GM12878 (cell line): ENCODE results near the gene CPD. TPM values are rescaled to one million over a fixed set of nuclear protein-coding genes. Genes with fewer than 3 reads are reported as not detected.

ENCODE experiments used
- BHLHE40 ChIP-seq, 2 experiments: fragments of 450-650 bp in 1 of 2; IDR thresholded peaks; 2 replicates each; pipeline ENCODE4 v1.6.1; 2011 to 2017; ENCODE audit warnings: low read depth in 2 of 2, borderline replicate concordance in 1 of 2, improper control_type of control experiment in 1 of 2, low read length in 1 of 2, mild to moderate bottlenecking in 1 of 2
- CHD2 ChIP-seq: IDR thresholded peaks from 2 replicates; pipeline ENCODE4 v1.6.1; 2011; ENCODE audit warnings: low read depth, low read length, improper control_type of control experiment, borderline replicate concordance
- EP300 ChIP-seq, 2 experiments: fragments of 150-350 bp in 1 of 2; IDR thresholded peaks; 2 replicates each; pipeline ENCODE4 v1.6.1; 2011 to 2012; ENCODE audit warnings: low read depth in 2 of 2, low read length in 2 of 2, borderline replicate concordance in 1 of 2, improper control_type of control experiment in 1 of 2, inconsistent platforms in 1 of 2; ENCODE audit not compliant: control insufficient read depth in 1 of 2
- ETV6 ChIP-seq, 2 experiments: fragments of 450-650 bp in 1 of 2; IDR thresholded peaks in 1 of 2; conservative IDR thresholded peaks in 1 of 2; 2 replicates each; pipeline ENCODE4 v1.6.1; 2014; ENCODE audit warnings: antibody characterized with exemption in 1 of 2, borderline replicate concordance in 1 of 2, low read depth in 1 of 2, mild to moderate bottlenecking in 1 of 2, moderate library complexity in 1 of 2
- FOXM1 ChIP-seq: IDR thresholded peaks from 2 replicates; pipeline ENCODE4 v1.6.1; 2012; ENCODE audit warnings: low read depth, mild to moderate bottlenecking, inconsistent platforms, low read length, moderate library complexity
- GABPA ChIP-seq: IDR thresholded peaks from 2 replicates; pipeline ENCODE4 v1.6.1; 2014; ENCODE audit warnings: antibody characterized with exemption, low read depth, mild to moderate bottlenecking, inconsistent platforms
- HCFC1 ChIP-seq: fragments of 150-350 bp; IDR thresholded peaks from 2 replicates; pipeline ENCODE4 v1.6.1; 2014; ENCODE audit warnings: low read length
- IRF4 ChIP-seq: IDR thresholded peaks from 2 replicates; pipeline ENCODE4 v1.6.1; 2011; ENCODE audit warnings: low read depth, low read length
- KLF5 ChIP-seq: fragments of 450-650 bp; IDR thresholded peaks from 2 replicates; pipeline ENCODE4 v1.6.1; 2014; ENCODE audit warnings: mild to moderate bottlenecking; ENCODE audit not compliant: partially characterized antibody
- MEF2B ChIP-seq: fragments of 450-650 bp; IDR thresholded peaks from 2 replicates; pipeline ENCODE4 v1.6.1; 2018; ENCODE audit warnings: mild to moderate bottlenecking, moderate library complexity; ENCODE audit not compliant: partially characterized antibody, poor library complexity, severe bottlenecking
- MTA3 ChIP-seq: IDR thresholded peaks from 2 replicates; pipeline ENCODE4 v1.6.1; 2012; ENCODE audit warnings: low read length, inconsistent platforms, borderline replicate concordance
- POLR2AphosphoS2 ChIP-seq: IDR thresholded peaks from 2 replicates; pipeline ENCODE4 v1.6.1; 2011; ENCODE audit warnings: low read depth, mild to moderate bottlenecking, low read length, improper control_type of control experiment, moderate library complexity
- RCOR1 ChIP-seq: conservative IDR thresholded peaks from 2 replicates; pipeline ENCODE4 v1.6.1; 2012; ENCODE audit warnings: low read depth, low read length, improper control_type of control experiment
- SP1 ChIP-seq: IDR thresholded peaks from one replicate; pipeline ENCODE4 v1.6.1; 2011; ENCODE audit warnings: low read depth, low read length
- SREBF2 ChIP-seq: IDR thresholded peaks from 2 replicates; pipeline ENCODE4 v1.6.1; 2012; ENCODE audit warnings: mild to moderate bottlenecking, low read length
- SRF ChIP-seq, 2 experiments: IDR thresholded peaks; 2 replicates each; pipeline ENCODE4 v1.6.1; 2011; ENCODE audit warnings: low read depth in 2 of 2, low read length in 2 of 2, mild to moderate bottlenecking in 1 of 2, moderate library complexity in 1 of 2
- STAT3 ChIP-seq: IDR thresholded peaks from 2 replicates; pipeline ENCODE4 v1.6.1; 2011; ENCODE audit warnings: low read depth, low read length, improper control_type of control experiment
- TBL1XR1 ChIP-seq: IDR thresholded peaks from 2 replicates; pipeline ENCODE4 v1.6.1; 2012; ENCODE audit warnings: low read depth, low read length, improper control_type of control experiment
- TCF12 ChIP-seq: IDR thresholded peaks from 2 replicates; pipeline ENCODE4 v1.6.1; 2011; ENCODE audit warnings: low read depth, mild to moderate bottlenecking, low read length
- USF2 ChIP-seq: IDR thresholded peaks from 2 replicates; pipeline ENCODE4 v1.6.1; 2011; ENCODE audit warnings: low read depth, low read length, improper control_type of control experiment, borderline replicate concordance
- ZBED1 ChIP-seq: IDR thresholded peaks from 2 replicates; pipeline ENCODE4 v1.6.1; 2016; ENCODE audit warnings: borderline replicate concordance
- polyA plus RNA-seq, 11 experiments: library from polyadenylated mRNA; depleted of rRNA in 4 of 11; unstranded in 6 of 11; stranded (reverse) in 5 of 11; fragments of >200 nt; fragmentation: Nextera tagmentation in 4 of 11; fragmentation: Illumina TruSeq in 1 of 11; extraction: Ambion mirVana in 4 of 11; extraction: Trizol in 1 of 11; gene quantifications; 1 replicate in 1 of 11; 2 replicates in 10 of 11; pipeline versions ENCODE4 v1.2.1 to v1.2.3, GENCODE V29; 2011 to 2016; ENCODE audit warnings: inconsistent platforms in 2 of 11, missing spikeins in 2 of 11, low read depth in 1 of 11
- total RNA-seq, 4 experiments: library from RNA; depleted of rRNA in 3 of 4; stranded (reverse); fragments of >200 nt in 3 of 4; fragmentation: Illumina TruSeq in 1 of 4; extraction: Trizol in 1 of 4; gene quantifications; 2 replicates each; pipeline versions ENCODE4 v1.2.1 to v1.2.3, GENCODE V29; 2013 to 2021
- TF ChIP-seq, protein P1 (sequence below): fragments of 450-650 bp; formaldehyde crosslinking; IDR thresholded peaks from 2 replicates; pipeline ENCODE4 v1.5.0; 2022; ENCODE audit warnings: mild to moderate bottlenecking, missing genetic modification characterization
- TF ChIP-seq, protein P2 (sequence below): fragments of 450-650 bp; IDR thresholded peaks from 2 replicates; pipeline ENCODE4 v1.6.1; 2017; ENCODE audit warnings: low read depth, mild to moderate bottlenecking, moderate library complexity
- TF ChIP-seq, protein P3 (sequence below): fragments of 150-350 bp; IDR thresholded peaks from 2 replicates; pipeline ENCODE4 v1.6.1; 2014; ENCODE audit warnings: mild to moderate bottlenecking, low read depth, low read length

The CPD gene
- total and polyA plus RNA-seq, 10 of the 15 experiments (the other 5 are each of a cell fraction or from before 2014, with no cell fraction given), result 3.5 to 24.2 (median 15.7) TPM

- TF ChIP-seq, protein P1, sequence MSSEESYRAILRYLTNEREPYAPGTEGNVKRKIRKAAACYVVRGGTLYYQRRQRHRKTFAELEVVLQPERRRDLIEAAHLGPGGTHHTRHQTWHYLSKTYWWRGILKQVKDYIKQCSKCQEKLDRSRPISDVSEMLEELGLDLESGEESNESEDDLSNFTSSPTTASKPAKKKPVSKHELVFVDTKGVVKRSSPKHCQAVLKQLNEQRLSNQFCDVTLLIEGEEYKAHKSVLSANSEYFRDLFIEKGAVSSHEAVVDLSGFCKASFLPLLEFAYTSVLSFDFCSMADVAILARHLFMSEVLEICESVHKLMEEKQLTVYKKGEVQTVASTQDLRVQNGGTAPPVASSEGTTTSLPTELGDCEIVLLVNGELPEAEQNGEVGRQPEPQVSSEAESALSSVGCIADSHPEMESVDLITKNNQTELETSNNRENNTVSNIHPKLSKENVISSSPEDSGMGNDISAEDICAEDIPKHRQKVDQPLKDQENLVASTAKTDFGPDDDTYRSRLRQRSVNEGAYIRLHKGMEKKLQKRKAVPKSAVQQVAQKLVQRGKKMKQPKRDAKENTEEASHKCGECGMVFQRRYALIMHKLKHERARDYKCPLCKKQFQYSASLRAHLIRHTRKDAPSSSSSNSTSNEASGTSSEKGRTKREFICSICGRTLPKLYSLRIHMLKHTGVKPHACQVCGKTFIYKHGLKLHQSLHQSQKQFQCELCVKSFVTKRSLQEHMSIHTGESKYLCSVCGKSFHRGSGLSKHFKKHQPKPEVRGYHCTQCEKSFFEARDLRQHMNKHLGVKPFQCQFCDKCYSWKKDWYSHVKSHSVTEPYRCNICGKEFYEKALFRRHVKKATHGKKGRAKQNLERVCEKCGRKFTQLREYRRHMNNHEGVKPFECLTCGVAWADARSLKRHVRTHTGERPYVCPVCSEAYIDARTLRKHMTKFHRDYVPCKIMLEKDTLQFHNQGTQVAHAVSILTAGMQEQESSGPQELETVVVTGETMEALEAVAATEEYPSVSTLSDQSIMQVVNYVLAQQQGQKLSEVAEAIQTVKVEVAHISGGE (CRISPR knock-in tag), result no peak
- TF ChIP-seq SREBF2 (no peak), CHD2 (peak; percentile 63; the same call in 1 of the 2 replicates), STAT3 (no peak), BHLHE40 (IDR thresholded peaks at IDR 0.05; ENCODE audit: borderline replicate concordance in 1 of 2, low read depth in 2 of 2, low read length in 1 of 2) (peak in 1 of 2 experiments; percentile 31; a peak in 2 of 4 replicates), FOXM1 (no peak), SP1 (peak; percentile 93), ETV6 (conservative IDR thresholded peaks at IDR 0.05 in 1 of 2, IDR thresholded peaks at IDR 0.05 in 1 of 2; ENCODE audit: borderline replicate concordance in 1 of 2, low read depth in 1 of 2) (no peak), TCF12 (no peak), TBL1XR1 (no peak), IRF4 (no peak), ZBED1 (no peak), POLR2AphosphoS2 (no peak), RCOR1 (no peak), HCFC1 (peak; percentile 36; the same call in 1 of the 2 replicates), MEF2B (no peak), MTA3 (no peak), SRF (IDR thresholded peaks at IDR 0.05; ENCODE audit: low read depth in 2 of 2, low read length in 2 of 2) (no peak), USF2 (no peak), EP300 (IDR thresholded peaks at IDR 0.05; ENCODE audit: borderline replicate concordance in 1 of 2, control insufficient read depth in 1 of 2, low read depth in 2 of 2, low read length in 2 of 2) (no peak), KLF5 (no peak), GABPA (peak; percentile 43; the same call in 1 of the 2 replicates)
- TF ChIP-seq, protein P2, sequence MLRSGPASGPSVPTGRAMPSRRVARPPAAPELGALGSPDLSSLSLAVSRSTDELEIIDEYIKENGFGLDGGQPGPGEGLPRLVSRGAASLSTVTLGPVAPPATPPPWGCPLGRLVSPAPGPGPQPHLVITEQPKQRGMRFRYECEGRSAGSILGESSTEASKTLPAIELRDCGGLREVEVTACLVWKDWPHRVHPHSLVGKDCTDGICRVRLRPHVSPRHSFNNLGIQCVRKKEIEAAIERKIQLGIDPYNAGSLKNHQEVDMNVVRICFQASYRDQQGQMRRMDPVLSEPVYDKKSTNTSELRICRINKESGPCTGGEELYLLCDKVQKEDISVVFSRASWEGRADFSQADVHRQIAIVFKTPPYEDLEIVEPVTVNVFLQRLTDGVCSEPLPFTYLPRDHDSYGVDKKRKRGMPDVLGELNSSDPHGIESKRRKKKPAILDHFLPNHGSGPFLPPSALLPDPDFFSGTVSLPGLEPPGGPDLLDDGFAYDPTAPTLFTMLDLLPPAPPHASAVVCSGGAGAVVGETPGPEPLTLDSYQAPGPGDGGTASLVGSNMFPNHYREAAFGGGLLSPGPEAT, result no peak
- TF ChIP-seq, protein P3, sequence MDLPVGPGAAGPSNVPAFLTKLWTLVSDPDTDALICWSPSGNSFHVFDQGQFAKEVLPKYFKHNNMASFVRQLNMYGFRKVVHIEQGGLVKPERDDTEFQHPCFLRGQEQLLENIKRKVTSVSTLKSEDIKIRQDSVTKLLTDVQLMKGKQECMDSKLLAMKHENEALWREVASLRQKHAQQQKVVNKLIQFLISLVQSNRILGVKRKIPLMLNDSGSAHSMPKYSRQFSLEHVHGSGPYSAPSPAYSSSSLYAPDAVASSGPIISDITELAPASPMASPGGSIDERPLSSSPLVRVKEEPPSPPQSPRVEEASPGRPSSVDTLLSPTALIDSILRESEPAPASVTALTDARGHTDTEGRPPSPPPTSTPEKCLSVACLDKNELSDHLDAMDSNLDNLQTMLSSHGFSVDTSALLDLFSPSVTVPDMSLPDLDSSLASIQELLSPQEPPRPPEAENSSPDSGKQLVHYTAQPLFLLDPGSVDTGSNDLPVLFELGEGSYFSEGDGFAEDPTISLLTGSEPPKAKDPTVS, result no peak
These were observed at the start of gene CPD (continued) for GRCh38 chr17:30378825-30379302.
